DND-41 (cell line): ENCODE measurements around the gene KSR1.

ENCODE experiments used
- ATAC-seq: fragments of 200-7000 bp; cut with Tn5 transposase; 3 replicates; pipeline ENCODE4 v1.9.1; 2021; ENCODE audit warnings: low read depth; ENCODE audit not compliant: insufficient read depth
- DNase-seq: peaks from one replicate; pipeline ENCODE4 v3.0.0-alpha.2; 2020
- H2AFZ ChIP-seq: 2 replicates; pipeline ENCODE4 v1.6.0; 2012; ENCODE audit warnings: low read depth, low read length
- H3K27ac ChIP-seq: 2 replicates; pipeline ENCODE4 v1.5.1; 2012; ENCODE audit warnings: low read length, inconsistent platforms
- H3K27me3 ChIP-seq: fragments of 200-600 bp; sonication (generic); 2 replicates; pipeline ENCODE4 v1.6.0; 2012; ENCODE audit warnings: low read length, mild to moderate bottlenecking, inconsistent platforms; ENCODE audit not compliant: insufficient read depth, poor library complexity
- H3K36me3 ChIP-seq: 2 replicates; pipeline ENCODE4 v1.5.1; 2012; ENCODE audit warnings: low read length, inconsistent platforms; ENCODE audit not compliant: insufficient read depth
- H3K4me1 ChIP-seq: 2 replicates; pipeline ENCODE4 v1.5.1; 2012; ENCODE audit warnings: mild to moderate bottlenecking, low read length; ENCODE audit not compliant: insufficient read depth
- H3K4me2 ChIP-seq: 2 replicates; pipeline ENCODE4 v1.6.0; 2012; ENCODE audit warnings: mild to moderate bottlenecking, moderate library complexity, low read length, inconsistent platforms; ENCODE audit not compliant: insufficient read depth
- H3K4me3 ChIP-seq, 2 experiments: fragments of 200-600 bp in 1 of 2; shearing (Covaris generic) in 1 of 2; 2 replicates each; pipeline ENCODE4 v1.5.1; 2012 to 2016; ENCODE audit warnings: inconsistent platforms in 2 of 2, low read length in 2 of 2, mild to moderate bottlenecking in 2 of 2, low read depth in 1 of 2, moderate library complexity in 1 of 2
- H3K79me2 ChIP-seq: 2 replicates; pipeline ENCODE4 v1.6.0; 2012; ENCODE audit warnings: low read length, inconsistent platforms; ENCODE audit not compliant: insufficient read depth
- H3K9ac ChIP-seq: 2 replicates; pipeline ENCODE4 v1.6.0; 2012; ENCODE audit warnings: low read depth, mild to moderate bottlenecking, inconsistent platforms, low read length, moderate library complexity
- H3K9me3 ChIP-seq: 2 replicates; pipeline ENCODE4 v1.5.1; 2012; ENCODE audit warnings: low read length, moderate library complexity, mild to moderate bottlenecking, inconsistent platforms; ENCODE audit not compliant: insufficient read depth, severe bottlenecking
- H4K20me1 ChIP-seq: 2 replicates; pipeline ENCODE4 v1.6.0; 2012; ENCODE audit warnings: low read length; ENCODE audit not compliant: insufficient read depth
- EZH2 ChIP-seq: IDR thresholded peaks from 3 replicates; pipeline ENCODE4 v1.6.1; 2012; ENCODE audit warnings: borderline replicate concordance, low read depth, mild to moderate bottlenecking, moderate library complexity, low read length, inconsistent platforms; ENCODE audit not compliant: severe bottlenecking
- TF ChIP-seq, protein P1 (sequence below): IDR thresholded peaks from 2 replicates; pipeline ENCODE4 v1.5.1; 2012; ENCODE audit warnings: borderline replicate concordance, low read length, moderate library complexity, mild to moderate bottlenecking; ENCODE audit not compliant: poor library complexity, severe bottlenecking; ENCODE audit errors: extremely low read depth

The KSR1 gene

DNA sequence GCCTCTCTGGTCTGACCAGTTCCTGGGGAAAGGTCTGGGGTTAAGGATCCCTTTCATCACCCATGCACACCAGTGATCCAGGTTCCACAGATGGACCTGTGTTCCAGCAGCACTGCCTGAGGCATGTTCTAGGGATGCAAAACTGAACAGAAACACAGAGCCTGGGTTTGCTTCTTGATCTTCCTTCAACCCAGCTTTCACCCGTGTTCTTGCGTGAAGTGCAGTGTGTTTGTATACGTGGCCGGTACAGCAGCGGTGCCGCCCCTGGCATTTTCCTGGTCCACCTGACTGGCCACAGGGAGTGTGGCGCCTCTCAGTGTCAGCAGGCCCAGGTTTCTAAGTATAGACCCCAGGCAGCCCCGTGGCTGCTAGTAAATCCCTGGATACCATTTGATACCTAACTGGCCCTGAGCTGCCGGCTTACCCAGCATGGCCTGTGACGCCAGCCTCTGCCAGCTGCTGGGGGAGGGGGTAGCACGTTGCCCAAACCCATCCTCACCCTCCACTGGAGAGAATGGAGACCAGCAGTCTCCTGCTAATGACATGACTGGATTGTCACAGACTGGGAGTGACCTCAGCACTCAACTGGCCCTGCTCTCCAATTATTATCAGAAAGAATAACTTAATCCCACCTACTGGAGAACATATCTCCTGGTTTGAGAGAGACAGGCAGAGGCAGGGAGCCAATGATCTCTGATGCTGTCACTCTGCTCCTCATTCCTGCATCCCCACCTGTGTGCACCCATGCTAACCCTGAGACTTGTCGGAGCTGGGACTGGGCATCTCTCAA lies 115.5 kb downstream of the KSR1 start:
- no peak overlapping the region for H3K27ac ChIP-seq
- no peak overlapping the region for H2AFZ ChIP-seq
- ATAC-seq (no peak), DNase-seq (no peak)
- no peaks in the 10 kb centered on the region for H3K4me1 ChIP-seq
- TF ChIP-seq, protein P1, sequence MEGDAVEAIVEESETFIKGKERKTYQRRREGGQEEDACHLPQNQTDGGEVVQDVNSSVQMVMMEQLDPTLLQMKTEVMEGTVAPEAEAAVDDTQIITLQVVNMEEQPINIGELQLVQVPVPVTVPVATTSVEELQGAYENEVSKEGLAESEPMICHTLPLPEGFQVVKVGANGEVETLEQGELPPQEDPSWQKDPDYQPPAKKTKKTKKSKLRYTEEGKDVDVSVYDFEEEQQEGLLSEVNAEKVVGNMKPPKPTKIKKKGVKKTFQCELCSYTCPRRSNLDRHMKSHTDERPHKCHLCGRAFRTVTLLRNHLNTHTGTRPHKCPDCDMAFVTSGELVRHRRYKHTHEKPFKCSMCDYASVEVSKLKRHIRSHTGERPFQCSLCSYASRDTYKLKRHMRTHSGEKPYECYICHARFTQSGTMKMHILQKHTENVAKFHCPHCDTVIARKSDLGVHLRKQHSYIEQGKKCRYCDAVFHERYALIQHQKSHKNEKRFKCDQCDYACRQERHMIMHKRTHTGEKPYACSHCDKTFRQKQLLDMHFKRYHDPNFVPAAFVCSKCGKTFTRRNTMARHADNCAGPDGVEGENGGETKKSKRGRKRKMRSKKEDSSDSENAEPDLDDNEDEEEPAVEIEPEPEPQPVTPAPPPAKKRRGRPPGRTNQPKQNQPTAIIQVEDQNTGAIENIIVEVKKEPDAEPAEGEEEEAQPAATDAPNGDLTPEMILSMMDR: no peak
- TF ChIP-seq EZH2: no peak
- no peak overlapping the region for H3K9ac ChIP-seq
- H3K36me3 ChIP-seq: no peaks in the 10 kb centered on the region
- H3K4me2 ChIP-seq: no peak overlapping the region
- no peaks in the 10 kb centered on the region for H3K9me3 ChIP-seq
- H3K27me3 ChIP-seq: no peaks in the 10 kb centered on the region
- no peaks in the 10 kb centered on the region; the same call in 1 of the 2 replicates for H4K20me1 ChIP-seq
- H3K79me2 ChIP-seq: no peaks in the 10 kb centered on the region
- no peak overlapping the region for H3K4me3 ChIP-seq

DNA sequence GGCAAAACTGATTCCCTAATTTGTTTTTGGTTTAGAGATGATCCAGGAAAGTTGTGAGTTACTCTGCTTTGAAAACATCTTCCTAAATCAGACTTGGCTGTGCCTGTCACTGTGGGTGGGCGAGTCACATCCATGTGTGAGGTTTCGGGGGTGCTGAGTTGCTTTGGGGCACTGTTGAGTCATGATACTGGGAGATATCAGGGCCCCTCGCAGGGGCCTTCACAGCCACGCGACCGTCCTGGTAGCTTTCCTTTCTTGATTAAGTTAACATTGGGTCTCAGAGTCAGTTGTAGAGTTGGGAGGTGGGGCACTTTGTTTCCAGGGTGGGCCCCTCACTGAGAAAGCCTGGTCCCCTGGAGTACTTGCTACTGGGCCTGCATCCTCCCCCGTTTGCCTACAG lies 116.4 kb downstream of the KSR1 start:
- Histone ChIP-seq H3K9ac (no peak overlapping the region), H4K20me1 (no peaks in the 10 kb centered on the region; the same call in 1 of the 2 replicates), H3K79me2 (no peaks in the 10 kb centered on the region), H3K27ac (no peak overlapping the region), H3K4me3 (no peak overlapping the region), H3K9me3 (no peaks in the 10 kb centered on the region), H3K36me3 (no peaks in the 10 kb centered on the region), H3K27me3 (no peaks in the 10 kb centered on the region), H3K4me1 (no peaks in the 10 kb centered on the region), H3K4me2 (no peak overlapping the region), H2AFZ (no peak overlapping the region)
- ATAC-seq (no peak), DNase-seq (no peak)
- TF ChIP-seq, protein P1: no peak
- TF ChIP-seq EZH2: no peak

DNA sequence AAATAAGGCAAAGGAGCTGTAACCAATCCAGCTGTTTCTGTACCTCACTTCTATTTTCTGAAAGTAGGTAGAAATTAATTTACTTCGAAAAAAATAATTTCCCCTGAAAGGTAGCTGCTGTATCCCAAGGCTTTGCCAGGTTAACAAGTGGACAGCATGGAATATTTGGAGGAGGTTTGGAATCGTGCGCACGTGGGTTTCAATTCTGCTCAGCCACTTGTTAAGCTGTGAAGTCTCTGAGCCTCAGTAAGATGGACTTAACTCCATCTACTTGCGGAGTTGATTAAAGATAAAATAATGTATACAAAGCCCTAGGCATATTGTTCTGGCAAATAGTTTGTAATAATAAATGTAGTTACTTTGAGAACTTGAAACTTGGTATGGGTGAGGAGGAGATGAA lies 117.3 kb downstream of the KSR1 start:
- H2AFZ ChIP-seq: no peak overlapping the region
- H3K79me2 ChIP-seq: no peaks in the 10 kb centered on the region
- H3K4me3 ChIP-seq: no peak overlapping the region
- H3K4me2 ChIP-seq: no peak overlapping the region
- no peak for ATAC-seq
- DNase-seq: no peak
- no peak overlapping the region for H3K27ac ChIP-seq
- no peaks in the 10 kb centered on the region for H3K27me3 ChIP-seq
- H3K9me3 ChIP-seq: no peaks in the 10 kb centered on the region
- H4K20me1 ChIP-seq: no peaks in the 10 kb centered on the region; the same call in 1 of the 2 replicates
- H3K9ac ChIP-seq: no peak overlapping the region
- H3K36me3 ChIP-seq: no peaks in the 10 kb centered on the region
- H3K4me1 ChIP-seq: no peaks in the 10 kb centered on the region
- no peak for TF ChIP-seq EZH2
- TF ChIP-seq, protein P1: no peak
